M059J (cell line): ENCODE measurements around the gene FRMPD1. TPM values are rescaled to one million over a fixed set of nuclear protein-coding genes. Genes with fewer than 3 reads are reported as not detected.
"Not testable (repeated sequence)": the region's sequence is repeated elsewhere in the genome, so short reads cannot be mapped to it uniquely, and the experiment has no call there.

ENCODE experiments used
- DNase-seq: peaks from one replicate; pipeline ENCODE4 v3.0.0-alpha.2; 2012; ENCODE audit warnings: low read depth
- total RNA-seq: library from RNA; depleted of rRNA; stranded (reverse); fragments of >200 nt; shearing (Covaris generic); gene quantifications from 2 replicates; pipeline ENCODE4 v1.2.3, GENCODE V29; 2014

Gene FRMPD1
- total RNA-seq, 1 experiment from 2014 or later = not detected

DNA sequence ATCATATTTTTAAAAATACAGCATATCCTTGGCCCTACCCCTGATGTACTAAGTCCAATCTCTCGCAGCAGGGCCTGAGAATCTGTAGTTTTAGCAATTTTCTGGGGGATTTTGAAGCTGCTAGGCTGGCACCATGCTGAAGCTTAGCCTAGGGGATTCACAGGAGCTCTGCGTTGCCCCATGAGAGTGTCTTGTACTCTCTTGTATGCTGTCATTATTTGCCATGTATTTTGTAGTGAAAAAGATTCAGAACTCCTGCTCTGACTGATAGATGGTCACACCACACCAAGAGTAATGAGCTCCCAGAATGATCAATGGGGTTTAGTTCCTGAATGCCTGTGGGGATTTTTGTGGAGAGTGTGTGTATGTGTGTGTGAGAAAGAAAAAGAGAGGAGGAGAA lies 82.2 kb downstream of the FRMPD1 start:
- DNase-seq = no peak

DNA sequence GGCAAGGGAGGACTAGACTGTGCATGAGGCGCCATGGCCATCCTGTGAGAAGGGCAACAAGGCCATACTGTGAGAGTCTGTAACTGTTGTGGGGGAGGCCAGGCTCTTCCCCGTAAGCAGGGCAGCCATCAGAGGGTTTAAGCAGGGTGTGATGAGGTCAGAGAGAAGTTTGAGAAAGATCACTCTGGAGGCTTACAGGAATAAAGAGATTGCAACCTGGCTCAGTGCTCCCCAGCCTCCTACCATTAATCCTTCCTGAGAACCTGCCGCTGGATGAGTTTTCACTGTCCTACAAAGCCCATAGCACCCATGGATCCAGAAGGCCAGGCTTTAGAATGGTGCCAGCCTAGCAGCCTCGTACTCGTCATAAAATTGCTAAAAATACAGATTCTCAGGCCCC lies 88.5 kb downstream of the FRMPD1 start:
- no peak for DNase-seq

DNA sequence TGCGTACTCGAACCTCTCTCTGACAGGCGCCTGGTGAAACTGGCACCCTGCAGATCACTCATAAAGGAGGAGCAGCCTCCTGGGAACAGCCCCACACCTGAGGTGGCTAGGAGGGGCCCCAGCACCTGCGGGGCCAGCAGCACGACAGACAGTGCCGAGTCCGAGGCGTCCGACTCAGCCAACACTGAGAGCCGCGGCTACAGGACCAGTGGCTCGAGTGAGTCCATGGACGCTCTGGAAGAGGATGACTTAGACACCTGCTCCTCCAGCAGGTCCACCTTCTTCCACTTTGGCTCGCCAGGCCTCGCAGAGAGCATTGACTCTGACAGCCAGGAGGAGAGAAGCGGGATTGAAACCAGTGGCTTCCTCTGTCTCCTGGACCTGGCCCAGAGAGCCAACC lies 89.4 kb downstream of the FRMPD1 start:
- no peak for DNase-seq

DNA sequence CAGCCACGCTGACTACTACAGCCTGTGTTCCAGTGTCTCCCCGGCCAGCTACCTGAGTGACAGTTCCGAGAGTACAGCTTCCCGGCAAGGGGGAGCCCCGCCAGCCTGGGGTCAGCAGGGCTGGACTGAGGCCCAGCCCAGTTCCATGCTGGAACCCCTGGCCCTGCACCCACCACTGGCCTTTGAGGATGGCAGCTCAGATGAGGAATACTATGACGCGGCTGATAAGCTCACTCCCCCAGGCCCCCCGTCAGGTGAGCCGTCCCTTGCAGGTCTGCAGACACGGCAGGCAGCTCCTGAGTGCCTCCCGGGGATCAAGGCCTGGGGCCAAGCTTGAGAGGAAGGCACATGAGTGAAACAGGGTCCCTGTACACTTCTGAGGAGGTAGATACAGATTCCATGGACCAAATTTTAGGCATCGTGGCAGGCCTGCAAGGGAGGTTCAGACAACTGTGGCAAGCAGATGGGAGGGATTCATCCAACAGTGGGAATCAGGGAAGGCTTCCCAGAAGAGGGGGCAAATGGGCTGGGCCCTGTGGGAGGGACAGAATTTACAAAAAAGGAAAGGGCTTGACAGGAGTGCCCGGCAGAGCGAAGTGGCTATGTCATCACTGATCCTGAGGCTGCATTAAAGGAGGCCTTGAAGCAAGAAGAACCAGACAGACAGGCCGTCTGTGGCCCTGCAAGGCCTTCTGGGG lies 90.0 kb downstream of the FRMPD1 start:
- no peak for DNase-seq

DNA sequence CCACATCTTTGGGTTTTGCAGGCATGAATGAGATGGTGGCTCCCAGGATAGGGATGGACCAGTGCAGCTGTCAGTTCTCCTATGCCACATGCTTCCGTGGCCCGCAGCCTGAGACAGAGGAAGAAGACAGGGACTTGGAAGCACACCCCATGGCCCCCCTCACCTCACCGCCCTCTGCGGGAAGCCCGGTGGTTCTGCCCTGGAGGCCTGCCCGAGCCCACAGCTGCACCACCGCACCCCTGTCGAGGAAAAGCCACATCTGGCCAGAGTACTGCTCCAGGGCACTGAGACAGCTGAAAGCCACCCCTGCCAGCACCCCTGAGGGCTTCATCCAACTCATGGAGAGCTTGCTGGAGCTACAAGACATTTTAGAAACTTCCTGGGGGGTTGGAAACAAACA lies 95.2 kb downstream of the FRMPD1 start:
- DNase-seq = no peak

DNA sequence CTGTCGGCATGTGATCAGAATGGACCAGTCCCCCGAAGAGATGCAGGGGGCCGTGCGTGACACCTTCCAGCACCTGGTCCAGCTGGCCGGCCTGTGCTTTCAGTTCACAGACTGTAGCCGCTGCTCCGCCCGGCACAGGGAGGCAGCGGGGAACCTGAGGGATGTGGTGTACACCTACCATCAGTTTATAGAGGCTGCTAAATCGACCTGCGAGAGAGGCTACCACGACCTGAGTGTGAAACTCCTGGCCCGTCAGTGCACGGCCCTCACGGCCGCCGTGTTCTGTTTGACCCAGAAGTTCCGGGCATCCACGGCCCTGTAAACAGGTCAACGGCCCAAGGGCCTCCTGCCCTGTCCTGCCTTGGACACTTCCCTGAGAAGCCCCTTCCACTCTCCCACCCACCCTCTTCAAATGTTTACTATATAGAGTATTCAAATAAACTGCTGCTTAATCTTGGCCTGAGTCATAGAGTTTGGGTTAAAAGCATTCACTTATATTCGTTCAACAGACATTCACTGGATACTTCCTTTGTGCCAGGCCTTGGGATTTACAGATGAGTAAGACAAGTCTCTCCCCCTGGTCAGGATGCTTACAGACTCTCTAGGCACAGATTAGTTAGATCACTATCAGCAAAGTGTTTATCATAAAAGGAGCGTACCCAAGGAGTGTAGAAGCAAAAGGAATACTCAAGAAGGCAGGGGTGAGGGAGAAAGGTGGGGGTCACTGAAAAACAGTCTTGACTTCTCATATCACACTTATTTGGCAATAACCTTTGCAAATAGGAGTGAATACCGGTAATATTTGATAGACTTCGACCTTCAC lies 95.9 kb downstream of the FRMPD1 start:
- peak; percentile 85 for DNase-seq

DNA sequence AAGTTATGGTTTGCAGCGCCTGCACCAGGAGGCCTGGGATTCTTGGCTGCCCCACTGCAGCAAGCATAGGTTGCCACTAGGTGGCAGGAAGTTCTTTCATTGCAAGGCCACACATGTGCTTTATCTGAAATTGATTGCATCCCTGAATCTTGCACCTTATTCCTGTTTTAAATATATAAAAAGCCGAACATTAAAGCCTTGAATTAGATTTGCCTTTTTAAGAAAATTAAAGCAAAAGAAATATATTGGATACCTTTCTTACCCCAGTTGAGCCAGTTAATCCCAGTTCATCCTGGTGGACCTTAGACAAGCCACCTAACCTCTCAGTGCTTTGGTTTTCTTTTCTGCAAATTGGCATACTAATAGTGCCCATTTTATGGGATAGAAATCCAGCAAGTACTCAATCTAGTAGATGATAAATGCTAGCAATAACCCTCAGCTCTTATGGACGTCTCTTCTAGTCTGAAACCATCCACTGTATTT lies 96.6 kb downstream of the FRMPD1 start:
- peak; percentile 74 for DNase-seq

DNA sequence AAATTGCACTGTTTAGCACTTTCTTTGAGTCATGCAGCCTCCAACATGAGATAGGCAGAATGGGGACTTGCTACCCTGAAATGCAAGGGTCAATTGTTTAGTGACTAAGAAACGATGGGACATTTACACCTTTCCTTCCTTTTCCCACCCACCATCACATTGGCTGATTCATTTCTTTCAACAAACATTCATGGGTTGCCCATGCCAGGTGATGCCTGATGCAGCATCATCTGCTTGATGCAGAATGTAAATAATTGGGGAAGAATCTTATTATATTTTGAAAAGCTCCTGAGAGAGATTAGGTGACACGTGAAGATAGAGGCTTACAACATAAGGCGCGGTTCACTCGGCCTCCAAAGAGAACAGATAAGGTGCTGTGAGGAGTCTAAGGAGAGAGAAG lies 98.4 kb downstream of the FRMPD1 start:
- DNase-seq = no peak

DNA sequence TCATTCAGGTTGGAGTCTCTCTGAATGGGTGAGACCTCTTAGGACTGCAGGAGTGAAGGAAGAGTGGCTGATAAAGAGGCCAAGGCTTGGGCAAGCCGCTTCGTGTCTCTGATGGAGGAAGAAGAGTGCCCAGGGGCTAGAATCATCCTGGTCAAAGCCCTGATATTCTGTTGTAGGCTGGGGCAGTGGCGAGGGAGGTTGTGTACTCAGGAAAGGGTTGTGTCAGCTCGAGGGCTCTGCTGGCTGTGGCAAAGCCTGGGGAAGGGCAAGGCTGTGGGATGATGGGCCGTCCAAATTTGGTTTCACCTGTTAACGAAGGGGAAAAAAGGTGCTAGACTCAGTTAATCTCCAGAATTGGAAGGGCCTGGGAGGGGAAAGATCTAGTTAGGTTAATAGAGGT lies 100.4 kb downstream of the FRMPD1 start:
- no peak for DNase-seq

DNA sequence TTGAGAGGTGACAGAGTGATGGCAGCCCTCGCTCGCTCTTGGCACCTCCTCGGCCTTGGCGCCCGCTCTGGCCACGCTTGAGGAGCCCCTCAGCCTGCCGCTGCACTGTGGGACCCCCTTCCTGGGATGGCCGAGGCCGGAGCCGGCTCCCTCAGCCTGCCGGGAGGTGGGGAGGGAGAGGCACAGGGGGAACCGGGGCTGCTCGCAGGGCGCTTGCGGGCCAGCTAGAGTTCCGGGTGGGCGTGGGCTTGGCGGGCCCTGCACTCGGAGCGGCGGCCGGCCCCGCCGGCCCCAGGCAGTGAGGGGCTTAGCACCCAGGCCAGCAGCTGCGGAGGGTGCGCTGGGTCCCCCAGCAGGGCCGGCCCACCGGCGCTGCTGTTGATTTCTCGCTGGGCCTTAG lies 101.0 kb downstream of the FRMPD1 start:
- DNase-seq = not testable (repeated sequence)

DNA sequence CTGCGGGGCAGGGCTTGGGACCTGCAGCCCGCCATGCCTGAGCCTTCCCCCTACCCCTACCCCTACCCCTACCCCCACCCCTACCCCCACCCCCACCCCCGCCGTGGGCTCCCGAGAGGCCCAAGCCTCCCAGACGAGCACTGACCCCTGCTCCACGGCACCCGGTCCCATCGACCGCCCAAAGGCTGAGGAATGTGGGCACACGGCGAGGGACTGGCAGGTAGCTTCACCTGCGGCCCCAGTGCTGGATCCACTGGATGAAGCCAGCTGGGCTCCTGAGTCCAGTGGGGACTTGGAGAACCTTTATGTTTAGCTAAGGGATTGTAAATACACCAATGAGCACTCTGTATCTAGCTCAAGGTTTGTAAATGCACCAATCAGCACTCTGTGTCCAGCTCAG lies 101.4 kb downstream of the FRMPD1 start:
- DNase-seq = not testable (repeated sequence)

DNA sequence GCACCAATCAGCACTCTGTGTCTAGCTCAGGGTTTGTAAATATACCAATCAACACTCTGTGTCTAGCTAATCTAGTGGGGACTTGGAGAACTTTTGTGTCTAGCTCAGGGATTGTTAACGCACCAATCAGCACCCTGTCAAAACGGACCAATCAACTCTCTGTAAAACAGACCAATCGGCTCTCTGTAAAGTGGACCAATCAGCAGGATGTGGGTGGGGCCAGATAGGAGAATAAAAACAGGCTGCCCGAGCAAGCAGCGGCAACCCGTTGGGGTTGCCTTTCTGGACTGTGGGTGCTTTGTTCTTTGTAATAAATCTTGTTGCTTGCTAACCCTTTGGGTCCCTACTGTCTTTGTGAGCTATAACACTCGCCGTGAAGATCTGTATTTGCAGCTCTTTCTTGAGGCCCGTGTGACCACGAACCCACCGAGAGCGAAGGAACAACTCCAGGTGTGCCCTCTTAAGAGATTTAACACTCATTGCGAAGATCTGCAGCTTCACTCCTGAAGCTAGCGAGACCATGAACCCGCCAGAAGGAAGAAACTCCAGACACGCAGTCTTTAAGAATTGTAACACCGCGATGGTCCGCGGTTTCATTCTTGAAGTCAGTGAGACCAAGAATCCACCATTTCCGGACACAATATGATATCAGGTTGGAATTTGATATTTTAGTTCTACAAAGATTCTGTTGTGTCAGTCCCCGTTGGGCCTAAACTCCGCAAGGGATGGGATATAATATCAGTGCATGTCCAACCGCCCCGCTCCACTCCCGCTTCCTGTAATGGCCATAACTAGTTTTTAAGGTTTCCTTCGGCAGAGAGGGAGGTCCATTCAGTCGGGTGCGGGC lies 102.1 kb downstream of the FRMPD1 start:
- no peak for DNase-seq

DNA sequence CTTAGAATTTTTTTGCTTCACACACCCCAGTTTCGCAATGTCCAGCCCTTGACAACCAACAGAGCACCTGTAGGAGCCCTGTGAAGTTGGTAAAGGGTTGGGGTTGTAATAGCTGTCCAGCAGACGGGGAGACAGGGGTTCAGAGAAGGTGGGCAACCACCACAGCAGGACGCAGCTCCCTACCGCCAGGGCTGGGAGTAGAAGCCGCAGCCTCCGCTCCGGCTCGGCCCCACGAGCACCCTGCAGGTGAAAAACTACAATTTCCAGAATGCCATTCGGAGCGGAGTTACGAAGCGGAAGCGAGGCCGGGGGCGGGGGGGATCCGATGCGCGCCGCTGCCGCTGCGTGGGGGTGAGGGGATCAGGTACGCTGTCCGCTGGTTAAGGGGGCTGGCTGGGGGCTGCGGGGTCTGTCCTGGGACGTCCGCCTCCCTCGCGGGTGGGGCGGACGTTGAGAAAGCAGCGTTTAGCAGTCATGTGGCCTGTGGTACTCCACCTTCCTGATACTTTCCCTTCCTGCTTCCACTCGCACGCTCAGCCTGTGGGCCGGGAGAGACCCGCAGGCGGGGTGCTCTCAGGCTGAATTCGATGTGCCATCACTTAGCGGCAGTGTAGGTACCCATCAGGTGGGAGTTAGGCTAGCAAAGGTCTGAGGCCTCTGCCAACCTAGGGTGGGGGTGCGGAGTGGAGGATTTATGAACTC lies 102.9 kb downstream of the FRMPD1 start, which contains the start of gene TRMT10B:
Gene TRMT10B, plus strand, starts transcription at position 317 of the 702 bp plus-strand sequence. CDS start 8,127 bp downstream, outside the sequence.
- DNase-seq = peak; percentile 72

DNA sequence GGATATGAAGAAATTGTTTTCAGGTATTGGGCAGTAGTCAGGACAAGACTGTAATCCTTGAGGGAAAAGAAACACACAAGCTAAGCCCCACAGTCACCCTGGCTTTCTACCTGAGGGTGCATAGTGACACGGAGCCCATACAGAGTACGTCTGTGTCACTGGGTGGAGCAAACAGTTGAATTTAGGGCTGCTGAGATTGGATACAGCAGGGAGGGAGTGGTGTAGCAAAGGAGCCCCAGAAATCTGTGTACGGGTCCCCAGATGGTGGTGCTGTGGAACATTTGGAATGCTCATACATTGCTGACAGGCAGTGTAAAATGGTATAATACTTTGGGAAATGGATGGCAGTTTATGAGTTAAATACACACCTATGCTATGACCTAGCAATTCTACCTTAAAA lies 108.0 kb downstream of the FRMPD1 start:
- DNase-seq = no peak

DNA sequence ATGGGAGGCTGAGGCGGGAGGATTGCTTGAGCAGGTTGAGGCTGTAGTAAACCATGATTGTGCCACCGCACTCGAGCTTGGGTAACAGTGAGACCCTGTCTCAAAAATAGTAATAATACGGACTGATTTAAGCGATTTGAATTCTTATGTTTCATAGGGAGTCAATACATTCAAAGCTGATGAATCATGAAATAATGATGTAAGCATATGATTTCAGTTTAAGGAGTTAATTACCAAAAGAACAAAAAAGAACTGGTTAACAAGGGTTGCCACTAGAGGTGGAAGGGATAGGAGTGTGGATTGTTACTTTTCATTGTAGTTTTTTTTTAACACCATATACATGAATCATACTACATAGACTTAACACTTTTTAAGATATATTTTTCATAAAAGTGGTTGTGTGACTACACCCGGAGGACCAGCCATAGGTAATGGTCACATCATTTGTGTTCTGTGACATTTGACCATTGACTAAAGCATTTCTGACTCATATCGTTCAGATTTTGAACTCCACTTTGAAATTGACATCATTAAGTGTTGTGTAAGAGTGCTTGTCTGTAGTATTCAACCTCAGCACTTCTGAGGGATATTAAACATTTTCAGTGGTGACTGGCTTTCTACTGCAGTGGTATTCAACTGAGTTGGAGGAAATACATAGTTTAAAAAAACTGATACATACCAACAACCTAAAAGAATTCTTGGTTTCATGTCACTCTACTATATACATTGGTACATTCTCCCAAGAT lies 109.8 kb downstream of the FRMPD1 start:
- DNase-seq = peak; percentile 60

DNA sequence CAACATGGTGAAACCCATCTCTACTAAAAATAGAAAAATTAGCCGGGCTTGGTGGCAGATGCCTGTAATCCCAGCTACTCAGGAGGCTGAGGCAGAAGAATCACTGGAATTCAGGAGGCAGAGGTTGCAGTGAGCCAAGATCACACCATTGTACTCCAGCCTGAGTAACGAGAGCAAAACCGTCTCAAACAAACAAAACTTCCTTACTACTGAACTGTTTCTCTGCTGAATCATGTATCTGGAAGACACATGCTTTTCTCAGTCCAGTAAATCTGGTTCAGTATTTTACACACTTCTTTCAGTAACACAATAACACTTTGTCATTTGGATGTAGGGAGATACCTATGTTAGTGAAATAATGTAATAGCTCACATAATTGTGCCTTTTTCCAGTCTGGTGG lies 110.8 kb downstream of the FRMPD1 start:
- no peak for DNase-seq

DNA sequence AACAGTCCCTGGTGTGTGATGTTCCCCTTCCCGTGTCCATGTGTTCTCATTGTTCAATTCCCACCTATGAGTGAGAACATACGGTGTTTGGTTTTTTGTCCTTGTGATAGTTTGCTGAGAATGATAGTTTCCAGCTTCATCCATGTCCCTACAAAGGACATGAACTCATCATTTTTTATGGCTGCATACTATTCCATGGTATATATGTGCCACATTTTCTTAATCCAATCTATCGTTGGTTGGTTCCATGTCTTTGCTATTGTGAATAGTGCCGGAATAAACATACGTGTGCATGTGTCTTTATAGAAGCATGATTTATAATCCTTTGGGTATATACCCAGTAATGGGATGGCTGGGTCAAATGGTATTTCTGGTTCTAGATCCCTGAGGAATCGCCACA lies 114.5 kb downstream of the FRMPD1 start:
- DNase-seq = not testable (repeated sequence)

DNA sequence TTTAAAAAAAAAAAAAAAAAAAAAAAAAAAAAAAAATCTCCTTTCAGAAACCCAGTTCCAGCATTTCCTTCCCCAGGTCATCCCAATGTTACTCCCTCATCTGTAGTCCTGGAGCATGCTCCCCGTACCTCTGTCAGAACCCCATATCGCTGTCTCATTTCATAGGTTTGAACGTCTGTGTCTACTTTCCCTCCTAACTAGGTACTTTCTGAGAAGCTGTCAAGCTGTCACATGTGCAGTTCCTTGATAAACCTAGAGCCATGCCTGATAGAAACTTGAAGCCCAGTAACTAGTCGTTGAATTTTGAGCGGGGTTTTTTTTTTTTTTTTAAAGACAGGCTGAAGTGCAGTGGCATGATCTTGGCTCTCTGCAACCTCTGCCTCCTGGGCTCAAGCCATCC lies 118.6 kb downstream of the FRMPD1 start:
- no peak for DNase-seq

DNA sequence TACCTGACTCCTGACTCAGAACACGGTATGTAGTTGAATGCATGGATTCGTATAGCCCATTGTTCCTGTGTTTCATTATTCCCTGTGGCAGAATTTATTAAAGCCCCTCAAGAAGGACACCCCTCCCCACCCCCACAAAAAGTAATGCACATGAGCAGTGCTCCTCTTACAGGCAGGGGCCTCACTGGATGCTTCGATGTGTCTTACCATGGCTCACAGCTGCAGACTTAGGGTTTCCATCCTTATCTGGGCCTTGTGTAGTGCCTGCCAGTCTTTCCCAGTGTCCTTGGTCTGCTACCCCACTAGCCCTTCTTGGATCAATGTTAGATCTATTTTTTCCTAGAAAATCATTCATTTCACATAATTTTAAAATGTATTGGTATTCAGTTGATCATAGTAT lies 119.2 kb downstream of the FRMPD1 start:
- no peak for DNase-seq

DNA sequence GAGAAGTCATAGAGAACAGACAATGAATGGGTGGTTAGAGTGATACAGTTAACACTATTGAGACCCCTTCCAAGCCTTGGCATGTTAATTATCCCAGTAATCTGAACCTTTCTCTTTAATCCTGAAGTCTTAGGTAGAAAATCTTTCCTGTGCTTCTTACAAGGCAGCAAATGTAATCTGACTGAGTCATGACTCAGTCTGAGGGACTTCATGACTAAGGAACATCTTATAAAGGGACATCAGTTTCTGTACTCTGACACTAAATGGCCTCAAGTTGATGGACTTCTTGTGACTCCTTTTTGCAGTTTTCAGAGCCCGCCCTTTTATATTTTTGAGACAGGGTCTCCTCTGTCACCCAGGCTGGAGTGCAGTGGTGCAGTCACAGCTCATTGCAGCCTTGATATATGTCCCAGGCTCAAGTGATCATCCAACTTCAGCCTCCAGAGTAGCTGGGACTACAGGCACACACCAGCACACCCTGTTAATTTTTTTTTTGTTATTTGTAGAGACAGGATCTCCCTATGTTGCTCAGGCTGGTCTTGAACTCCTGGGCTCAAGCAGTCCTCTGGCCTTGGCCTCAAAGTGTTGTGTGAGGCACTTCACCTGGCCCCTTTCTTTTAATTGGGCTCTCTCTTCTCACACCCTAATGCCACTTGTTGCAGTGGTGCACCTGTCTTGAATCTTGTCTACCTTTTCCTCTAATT lies 124.6 kb downstream of the FRMPD1 start:
- peak; percentile 40 for DNase-seq
